ENCODE results near the gene LYRM4.

The LYRM4 gene

DNA sequence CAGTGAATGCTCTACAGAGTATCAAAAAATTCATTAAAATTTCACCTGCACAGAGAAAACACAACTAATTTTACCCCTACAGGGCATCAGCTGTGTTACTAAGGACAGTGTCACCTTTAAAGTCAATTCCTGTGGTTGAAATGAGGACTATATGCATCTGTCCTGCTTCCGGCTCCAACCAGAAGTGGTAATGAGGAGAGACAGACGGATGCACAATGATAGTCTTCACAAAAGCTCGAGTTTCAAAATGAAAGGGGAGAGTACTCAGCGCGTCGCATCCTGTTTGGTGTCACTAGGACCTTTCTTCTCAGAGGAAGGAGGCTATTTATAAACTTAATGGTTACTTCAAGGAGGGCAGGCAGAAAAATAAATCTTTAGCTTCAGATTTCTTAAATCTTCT lies 86.5 kb downstream of the LYRM4 start:
- peak overlapping the region; percentile 52 for H3K4me3 ChIP-seq
- no peaks in the 10 kb centered on the region for H3K9me3 ChIP-seq
- no peaks in the 10 kb centered on the region for H3K27me3 ChIP-seq
- H3K4me2 ChIP-seq = peak overlapping the region; percentile 82
- H3K36me3 ChIP-seq = no peaks in the 10 kb centered on the region; the same call in 1 of the 2 replicates
- H3K9ac ChIP-seq = peak overlapping the region; percentile 52; the same call in 1 of the 2 replicates
- no peaks in the 10 kb centered on the region for H4K20me1 ChIP-seq
- peak overlapping the region; percentile 75 for H3K27ac ChIP-seq
- peaks cover 32% of the 10 kb centered on the region for H3K4me1 ChIP-seq
- no peak for TF ChIP-seq Cebpa-rat (IDR thresholded peaks at IDR 0.05)

- Histone ChIP-seq H3K4me3 (peak overlapping the region; percentile 52; the same call in 1 of the 2 replicates), H3K27ac (peak overlapping the region; percentile 75), H3K4me1 (peaks cover 32% of the 10 kb centered on the region)
Observed at GRCh38 chr6:5173810-5174209, 86.9 kb downstream of the LYRM4 start.

GRCh38 chr6:5172897-5173474 lies 87.8 kb downstream of the LYRM4 start:
- no peak overlapping the region for H3K4me2 ChIP-seq
- H3K4me1 ChIP-seq = peaks cover 32% of the 10 kb centered on the region
- H3K27me3 ChIP-seq = no peaks in the 10 kb centered on the region
- no peak overlapping the region for H3K27ac ChIP-seq
- no peaks in the 10 kb centered on the region; the same call in 1 of the 2 replicates for H3K36me3 ChIP-seq
- no peak overlapping the region for H3K9ac ChIP-seq
- H3K4me3 ChIP-seq = no peak overlapping the region
- TF ChIP-seq Cebpa-rat (IDR thresholded peaks at IDR 0.05) = no peak
- H3K9me3 ChIP-seq = no peaks in the 10 kb centered on the region
- no peaks in the 10 kb centered on the region for H4K20me1 ChIP-seq

More at GRCh38 chr6:5173810-5174209, 86.9 kb downstream of the LYRM4 start:
- H4K20me1 ChIP-seq = no peaks in the 10 kb centered on the region
- no peak for TF ChIP-seq Cebpa-rat (IDR thresholded peaks at IDR 0.05)
- H3K36me3 ChIP-seq = no peaks in the 10 kb centered on the region; the same call in 1 of the 2 replicates
- H3K4me2 ChIP-seq = peak overlapping the region; percentile 82
- H3K9me3 ChIP-seq = no peaks in the 10 kb centered on the region
- H3K9ac ChIP-seq = peak overlapping the region; percentile 52; the same call in 1 of the 2 replicates
- H3K27me3 ChIP-seq = no peaks in the 10 kb centered on the region

- Histone ChIP-seq H3K4me2 (no peak overlapping the region), H3K27ac (no peak overlapping the region), H4K20me1 (no peaks in the 10 kb centered on the region), H3K27me3 (no peaks in the 10 kb centered on the region), H3K4me3 (no peak overlapping the region), H3K36me3 (no peaks in the 10 kb centered on the region; the same call in 1 of the 2 replicates), H3K9ac (no peak overlapping the region), H3K4me1 (peaks cover 32% of the 10 kb centered on the region), H3K9me3 (no peaks in the 10 kb centered on the region)
- no peak for TF ChIP-seq Cebpa-rat (IDR thresholded peaks at IDR 0.05)
Observed at GRCh38 chr6:5172041-5172653, 88.6 kb downstream of the LYRM4 start.

GRCh38 chr6:5167501-5167900 lies 93.2 kb downstream of the LYRM4 start:
- Histone ChIP-seq H3K27me3 (no peaks in the 10 kb centered on the region), H3K27ac (no peak overlapping the region), H3K4me1 (peaks cover 3% of the 10 kb centered on the region), H4K20me1 (no peaks in the 10 kb centered on the region), H3K9ac (no peak overlapping the region), H3K9me3 (no peaks in the 10 kb centered on the region), H3K4me2 (no peak overlapping the region), H3K36me3 (no peaks in the 10 kb centered on the region), H3K4me3 (no peak overlapping the region)
- TF ChIP-seq Cebpa-rat (IDR thresholded peaks at IDR 0.05) = no peak

DNA sequence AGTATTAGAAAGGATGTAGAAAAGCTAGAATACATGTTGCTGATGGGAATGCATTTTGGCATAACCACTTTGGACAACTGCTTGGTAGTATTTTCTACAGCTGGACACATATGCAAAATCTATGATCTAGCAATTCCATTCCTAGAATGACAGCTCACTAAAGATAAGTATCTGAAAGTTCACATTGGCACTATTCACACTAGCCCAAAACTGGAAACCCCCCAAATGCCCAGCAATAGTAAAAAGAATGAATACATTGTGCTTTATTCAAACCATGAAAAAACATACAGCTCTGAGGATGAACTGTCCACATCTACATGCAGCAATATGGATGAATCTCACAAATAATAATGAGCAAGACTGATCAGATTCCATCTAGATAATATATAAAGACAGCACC lies 96.7 kb downstream of the LYRM4 start:
- no peak for TF ChIP-seq Cebpa-rat (IDR thresholded peaks at IDR 0.05)
- Histone ChIP-seq H3K4me1 (peaks cover 6% of the 10 kb centered on the region), H3K36me3 (0 out of 2 replicates have a peak, but pooled peaks cover 4% of the 10 kb centered on the region), H3K9me3 (no peaks in the 10 kb centered on the region), H3K4me3 (no peak overlapping the region), H3K27ac (no peak overlapping the region), H3K9ac (no peak overlapping the region), H3K4me2 (no peak overlapping the region), H3K27me3 (no peaks in the 10 kb centered on the region), H4K20me1 (no peaks in the 10 kb centered on the region)

DNA sequence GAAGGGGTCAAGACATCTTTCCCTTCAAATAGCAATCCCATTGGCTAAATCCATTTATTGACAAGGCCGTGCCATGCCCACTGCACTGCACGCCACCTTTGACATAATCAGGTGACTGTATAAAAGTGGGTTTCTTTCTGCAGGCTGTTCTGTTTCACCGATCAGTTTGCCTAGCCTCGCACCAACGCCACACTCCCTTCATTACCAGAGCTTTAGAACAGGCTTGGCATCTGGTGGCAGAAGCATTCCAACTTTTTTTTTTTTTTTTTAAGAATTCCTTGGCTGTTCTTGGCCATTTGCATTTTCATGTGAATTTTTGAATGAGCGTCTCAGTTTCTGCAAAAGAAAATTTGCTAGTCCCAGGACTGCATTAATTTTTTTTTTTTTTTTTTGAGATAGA lies 97.5 kb downstream of the LYRM4 start:
- Histone ChIP-seq H3K4me1 (peaks cover 6% of the 10 kb centered on the region), H3K4me2 (no peak overlapping the region), H3K27me3 (no peaks in the 10 kb centered on the region), H3K9me3 (no peaks in the 10 kb centered on the region), H3K27ac (no peak overlapping the region), H3K36me3 (0 out of 2 replicates have a peak, but pooled peaks cover 4% of the 10 kb centered on the region), H4K20me1 (no peaks in the 10 kb centered on the region), H3K4me3 (no peak overlapping the region), H3K9ac (no peak overlapping the region)
- no peak for TF ChIP-seq Cebpa-rat (IDR thresholded peaks at IDR 0.05)

GRCh38 chr6:5162355-5162754 lies 98.4 kb downstream of the LYRM4 start:
- H3K27me3 ChIP-seq = no peaks in the 10 kb centered on the region
- H3K4me1 ChIP-seq = peaks cover 6% of the 10 kb centered on the region
- H3K9me3 ChIP-seq = no peaks in the 10 kb centered on the region
- H3K9ac ChIP-seq = no peak overlapping the region
- 0 out of 2 replicates have a peak, but pooled peaks cover 4% of the 10 kb centered on the region for H3K36me3 ChIP-seq
- no peak for TF ChIP-seq Cebpa-rat (IDR thresholded peaks at IDR 0.05)
- H3K4me3 ChIP-seq = no peak overlapping the region
- peak overlapping the region; percentile 19; the same call in 1 of the 2 replicates for H3K4me2 ChIP-seq
- no peaks in the 10 kb centered on the region for H4K20me1 ChIP-seq
- no peak overlapping the region for H3K27ac ChIP-seq

DNA sequence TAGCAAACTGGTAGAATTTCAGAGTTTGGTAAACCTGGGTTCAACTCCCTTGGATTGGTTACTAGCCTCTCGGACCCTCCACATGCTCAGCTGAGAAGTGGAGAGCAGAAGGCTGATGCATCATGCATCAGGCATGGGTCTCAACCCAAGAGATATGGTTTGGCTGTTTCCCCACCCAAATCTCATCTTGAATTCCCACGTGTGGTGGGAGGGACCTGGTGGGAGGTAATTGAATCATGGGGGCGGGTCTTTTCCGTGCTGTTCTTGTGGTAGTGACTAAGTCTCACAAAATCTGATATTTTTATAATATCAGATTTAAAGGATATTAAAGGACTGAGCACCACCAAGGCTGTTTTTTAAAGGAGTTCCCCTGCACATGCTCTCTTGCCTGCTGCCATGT lies 100.5 kb downstream of the LYRM4 start:
- Histone ChIP-seq H3K27ac (no peak overlapping the region), H3K9ac (no peak overlapping the region), H4K20me1 (no peaks in the 10 kb centered on the region), H3K27me3 (no peaks in the 10 kb centered on the region), H3K4me2 (no peak overlapping the region), H3K36me3 (0 out of 2 replicates have a peak, but pooled peaks cover 4% of the 10 kb centered on the region), H3K4me1 (peaks cover 6% of the 10 kb centered on the region), H3K4me3 (no peak overlapping the region), H3K9me3 (no peaks in the 10 kb centered on the region)
- no peak for TF ChIP-seq Cebpa-rat (IDR thresholded peaks at IDR 0.05)

- Histone ChIP-seq H3K36me3 (0 out of 2 replicates have a peak, but pooled peaks cover 4% of the 10 kb centered on the region), H3K27ac (no peak overlapping the region)
Observed at GRCh38 chr6:5159162-5159561, 101.6 kb downstream of the LYRM4 start.

More at GRCh38 chr6:5159162-5159561, 101.6 kb downstream of the LYRM4 start:
- TF ChIP-seq Cebpa-rat (IDR thresholded peaks at IDR 0.05) = no peak
- H3K9me3 ChIP-seq = no peaks in the 10 kb centered on the region
- peaks cover 6% of the 10 kb centered on the region for H3K4me1 ChIP-seq
- no peaks in the 10 kb centered on the region for H3K27me3 ChIP-seq
- H4K20me1 ChIP-seq = no peaks in the 10 kb centered on the region
- H3K9ac ChIP-seq = no peak overlapping the region
- H3K4me3 ChIP-seq = no peak overlapping the region
- no peak overlapping the region for H3K4me2 ChIP-seq

Data from BLaER1 (cell line).